Lung (tissue), 12 donors: ENCODE measurements around the gene OR52E2. TPM values are rescaled to one million over a fixed set of nuclear protein-coding genes. Genes with fewer than 3 reads are reported as not detected.

Experiments
- ATAC-seq: fragments of 200-7000 bp; cut with Tn5 transposase; one replicate; pipeline ENCODE4 v1.9.1; 2020; ENCODE audit warnings: moderate number of reproducible peaks; ENCODE audit not compliant: insufficient read depth, low FRiP score
- DNase-seq, 3 donors: peaks; one replicate each; pipeline ENCODE4 v3.0.0-alpha.2; 2013 to 2017
- H3K27ac ChIP-seq, 2 donors: one replicate each; pipeline ENCODE4 v1.5.1; 2013; ENCODE audit warnings: mild to moderate bottlenecking in 2 of 2, moderate library complexity in 2 of 2, control low read depth in 1 of 2, inconsistent platforms in 1 of 2, low read depth in 1 of 2, low read length in 1 of 2
- H3K27me3 ChIP-seq, 3 donors: one replicate each; pipeline ENCODE4 v1.5.1; 2013; ENCODE audit warnings: low read length in 2 of 3; ENCODE audit not compliant: control insufficient read depth in 3 of 3, insufficient read depth in 3 of 3
- H3K36me3 ChIP-seq, 4 donors: one replicate each; pipeline ENCODE4 v1.5.1; 2013; ENCODE audit warnings: low read length in 4 of 4, mild to moderate bottlenecking in 1 of 4, moderate library complexity in 1 of 4; ENCODE audit not compliant: control insufficient read depth in 4 of 4, insufficient read depth in 4 of 4
- H3K4me1 ChIP-seq, 5 donors: one replicate each; pipeline ENCODE4 v1.5.1; 2013; ENCODE audit warnings: low read length in 5 of 5, mild to moderate bottlenecking in 2 of 5, moderate library complexity in 1 of 5; ENCODE audit not compliant: control insufficient read depth in 5 of 5, insufficient read depth in 5 of 5
- H3K4me3 ChIP-seq: one replicate; pipeline ENCODE4 v1.5.1; 2013; ENCODE audit warnings: mild to moderate bottlenecking, control low read depth, moderate library complexity
- H3K9ac ChIP-seq, 2 donors: one replicate each; pipeline ENCODE4 v1.5.1; 2013; ENCODE audit warnings: low read length in 2 of 2, control low read depth in 1 of 2; ENCODE audit not compliant: insufficient read depth in 1 of 2
- H3K9me3 ChIP-seq, 4 donors: one replicate each; pipeline ENCODE4 v1.5.1; 2013; ENCODE audit warnings: low read length in 3 of 4, mild to moderate bottlenecking in 1 of 4, moderate library complexity in 1 of 4; ENCODE audit not compliant: control insufficient read depth in 4 of 4, insufficient read depth in 3 of 4
- WGBS, 2 donors: extraction: QIAGEN DNeasy Blood & Tissue Kit; methylation state at CpG; one replicate each; pipeline ENCODE4 v1.1.7; 2013; 5-methylcytosine and 5-hydroxymethylcytosine counted together
- polyA plus RNA-seq, 2 donors: library from polyadenylated mRNA; stranded (reverse); fragments of 200-250 nt; gene quantifications; one replicate each; pipeline ENCODE4 v1.2.1, GENCODE V29; 2013
- total RNA-seq, 2 donors: library from RNA; depleted of rRNA in 1 of 2; stranded (reverse); fragments of >200 nt in 1 of 2; gene quantifications; one replicate each; pipeline ENCODE4 v1.2.1, GENCODE V29; 2014 to 2021
- TF ChIP-seq, protein P1 (sequence below): IDR thresholded peaks from 2 replicates; pipeline ENCODE4 v1.5.1; 2012; ENCODE audit warnings: mild to moderate bottlenecking; ENCODE audit errors: control extremely low read depth, extremely low read depth
- donor health status: control.
- donor health status: control.
- donor health status: Bipolar disorder and iron deficiency.
- donor health status: healthy.
- donor health status: DM: yes; HTN: yes; CAD: no.

The OR52E2 gene
- total and polyA plus RNA-seq, 4 donors = not detected

DNA sequence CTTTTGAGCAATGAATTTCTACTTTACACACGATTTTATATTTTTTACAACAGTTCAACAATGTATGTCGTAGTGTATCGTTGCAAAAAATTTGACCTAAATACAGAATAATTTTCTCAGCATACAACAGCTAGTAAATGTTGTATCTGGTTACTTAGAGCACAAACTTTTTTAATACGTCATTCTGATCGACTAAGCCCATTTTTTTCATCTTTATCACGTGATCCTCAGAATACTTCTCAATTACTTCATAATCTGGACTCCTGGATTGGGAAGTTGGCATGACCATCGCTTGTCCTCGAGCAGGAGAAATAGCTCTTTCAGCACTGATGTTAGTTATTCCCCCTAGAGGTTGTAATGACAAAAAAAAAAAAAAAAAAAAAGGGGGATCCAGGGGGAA is 48.2 kb downstream of the OR52E2 start:
- H3K36me3 ChIP-seq = no peaks in the 10 kb centered on the region
- DNase-seq = no peak
- no peaks in the 10 kb centered on the region for H3K4me1 ChIP-seq
- ATAC-seq = no peak
- TF ChIP-seq, protein P1, sequence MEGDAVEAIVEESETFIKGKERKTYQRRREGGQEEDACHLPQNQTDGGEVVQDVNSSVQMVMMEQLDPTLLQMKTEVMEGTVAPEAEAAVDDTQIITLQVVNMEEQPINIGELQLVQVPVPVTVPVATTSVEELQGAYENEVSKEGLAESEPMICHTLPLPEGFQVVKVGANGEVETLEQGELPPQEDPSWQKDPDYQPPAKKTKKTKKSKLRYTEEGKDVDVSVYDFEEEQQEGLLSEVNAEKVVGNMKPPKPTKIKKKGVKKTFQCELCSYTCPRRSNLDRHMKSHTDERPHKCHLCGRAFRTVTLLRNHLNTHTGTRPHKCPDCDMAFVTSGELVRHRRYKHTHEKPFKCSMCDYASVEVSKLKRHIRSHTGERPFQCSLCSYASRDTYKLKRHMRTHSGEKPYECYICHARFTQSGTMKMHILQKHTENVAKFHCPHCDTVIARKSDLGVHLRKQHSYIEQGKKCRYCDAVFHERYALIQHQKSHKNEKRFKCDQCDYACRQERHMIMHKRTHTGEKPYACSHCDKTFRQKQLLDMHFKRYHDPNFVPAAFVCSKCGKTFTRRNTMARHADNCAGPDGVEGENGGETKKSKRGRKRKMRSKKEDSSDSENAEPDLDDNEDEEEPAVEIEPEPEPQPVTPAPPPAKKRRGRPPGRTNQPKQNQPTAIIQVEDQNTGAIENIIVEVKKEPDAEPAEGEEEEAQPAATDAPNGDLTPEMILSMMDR = no peak
- no peak overlapping the region for H3K27ac ChIP-seq
- no peaks in the 10 kb centered on the region for H3K9me3 ChIP-seq
- H3K4me3 ChIP-seq = no peak overlapping the region
- WGBS, 2 donors = 72 to 79% methylated on average over 8 of the region's 8 CpGs
- H3K9ac ChIP-seq = no peak overlapping the region
- no peaks in the 10 kb centered on the region for H3K27me3 ChIP-seq

Other genes starting within 250 kb of the OR52E2 start
- not detected for gene OR51F2, start 238.3 kb downstream of the OR52E2 start, total RNA-seq
- not detected for gene OR51F2, start 238.3 kb downstream of the OR52E2 start, polyA plus RNA-seq
- not detected for gene OR51S1, start 210.4 kb downstream of the OR52E2 start, total RNA-seq
- gene OR51S1, start 210.4 kb downstream of the OR52E2 start, polyA plus RNA-seq = not detected
- gene OR51T1, start 177.7 kb downstream of the OR52E2 start, total RNA-seq = not detected
- not detected for gene OR51T1, start 177.7 kb downstream of the OR52E2 start, polyA plus RNA-seq
- gene OR51A7, start 155.8 kb downstream of the OR52E2 start, total RNA-seq = not detected
- not detected for gene OR51A7, start 155.8 kb downstream of the OR52E2 start, polyA plus RNA-seq
- gene OR51G2, start 140.3 kb downstream of the OR52E2 start, total RNA-seq = not detected
- gene OR51G2, start 140.3 kb downstream of the OR52E2 start, polyA plus RNA-seq = not detected
- gene OR51G1, start 135.3 kb downstream of the OR52E2 start, total RNA-seq = not detected
- gene OR51G1, start 135.3 kb downstream of the OR52E2 start, polyA plus RNA-seq = not detected
- gene OR51A4, start 112.0 kb downstream of the OR52E2 start, total RNA-seq = not detected
- gene OR51A4, start 112.0 kb downstream of the OR52E2 start, polyA plus RNA-seq = not detected
- not detected for gene OR51A2, start 103.9 kb downstream of the OR52E2 start, total RNA-seq
- gene OR51A2, start 103.9 kb downstream of the OR52E2 start, polyA plus RNA-seq = not detected
- gene OR51L1, start 64.8 kb downstream of the OR52E2 start, total RNA-seq = not detected
- not detected for gene OR51L1, start 64.8 kb downstream of the OR52E2 start, polyA plus RNA-seq
- gene OR52J3, start 13.1 kb downstream of the OR52E2 start, total RNA-seq = not detected
- gene OR52J3, start 13.1 kb downstream of the OR52E2 start, polyA plus RNA-seq = not detected
- gene OR52E1, start 9.9 kb upstream of the OR52E2 start, total RNA-seq = not detected
- gene OR52E1, start 9.9 kb upstream of the OR52E2 start, polyA plus RNA-seq = not detected
- not detected for gene OR52A5, start 78.7 kb upstream of the OR52E2 start, total RNA-seq
- not detected for gene OR52A5, start 78.7 kb upstream of the OR52E2 start, polyA plus RNA-seq
- not detected for gene OR52A1, start 95.1 kb upstream of the OR52E2 start, total RNA-seq
- gene OR52A1, start 95.1 kb upstream of the OR52E2 start, polyA plus RNA-seq = not detected
- gene OR51V1, start 141.1 kb upstream of the OR52E2 start, total RNA-seq = not detected
- not detected for gene OR51V1, start 141.1 kb upstream of the OR52E2 start, polyA plus RNA-seq
- 1,000 to 10,000 TPM in 1 of 2 donors, 100 to 1,000 TPM in 1; 848 to 1,072 TPM for gene HBB, start 167.4 kb upstream of the OR52E2 start, total RNA-seq
- 100 to 1,000 TPM in 1 of 2 donors, 10 to 100 TPM in 1; 39.4 to 454 TPM for gene HBB, start 167.4 kb upstream of the OR52E2 start, polyA plus RNA-seq
- gene HBD, start 174.9 kb upstream of the OR52E2 start, total RNA-seq = 1 to 10 TPM in 1 of 2 donors, not detected in 1; 1.1 TPM
- under 1 TPM; 0.24 to 0.66 TPM for gene HBD, start 174.9 kb upstream of the OR52E2 start, polyA plus RNA-seq
- 10 to 100 TPM in 1 of 2 donors, 1 to 10 TPM in 1; 1.6 to 60.9 TPM for gene HBG1, start 190.2 kb upstream of the OR52E2 start, total RNA-seq
- under 1 TPM in 1 of 2 donors, not detected in 1; 0.56 TPM for gene HBG1, start 190.2 kb upstream of the OR52E2 start, polyA plus RNA-seq
- gene HBG2, start 195.2 kb upstream of the OR52E2 start, total RNA-seq = over 10,000 TPM in 1 of 2 donors, 1 to 10 TPM in 1; 8.2 to 13,246 TPM
- gene HBG2, start 195.2 kb upstream of the OR52E2 start, polyA plus RNA-seq = under 1 TPM; 0.31 to 1.00 TPM
- gene HBE1, start 210.3 kb upstream of the OR52E2 start, total RNA-seq = 10 to 100 TPM in 1 of 2 donors, 1 to 10 TPM in 1; 2.1 to 14.6 TPM
- gene HBE1, start 210.3 kb upstream of the OR52E2 start, polyA plus RNA-seq = not detected
- 1 to 10 TPM in 1 of 2 donors, not detected in 1; 1.9 TPM for gene OR51B4, start 242.3 kb upstream of the OR52E2 start, total RNA-seq
- gene OR51B4, start 242.3 kb upstream of the OR52E2 start, polyA plus RNA-seq = not detected